WI38 (cell line): Measurements from ENCODE around the gene CELSR1.
A peak's percentile ranks its signal among the peaks of the same experiment; 100 is the strongest.

Experiments
- H3K4me3 ChIP-seq: 2 replicates; pipeline ENCODE4 v1.5.1; 2011; ENCODE audit warnings: low read depth, mild to moderate bottlenecking, control low read depth, low read length
- CTCF ChIP-seq: IDR thresholded peaks from 2 replicates; pipeline ENCODE4 v1.5.1; 2012; ENCODE audit warnings: low read depth, mild to moderate bottlenecking, control low read depth, low read length

Gene CELSR1

GRCh38 chr22:46368422-46368821 is 169.0 kb downstream of the CELSR1 start:
- no peak overlapping the region for H3K4me3 ChIP-seq
- no peak for TF ChIP-seq CTCF

- TF ChIP-seq CTCF, result peak; percentile 79
- no peak overlapping the region for H3K4me3 ChIP-seq
Observed at GRCh38 chr22:46367707-46368191, 169.7 kb downstream of the CELSR1 start.

- H3K4me3 ChIP-seq, result no peak overlapping the region
- TF ChIP-seq CTCF, result no peak
Observed at GRCh38 chr22:46366801-46367706, 170.4 kb downstream of the CELSR1 start.

- no peak overlapping the region for H3K4me3 ChIP-seq
- TF ChIP-seq CTCF, result no peak
Observed at GRCh38 chr22:46366327-46366731, 171.1 kb downstream of the CELSR1 start.

GRCh38 chr22:46365166-46365624 is 172.2 kb downstream of the CELSR1 start:
- no peak overlapping the region for H3K4me3 ChIP-seq
- TF ChIP-seq CTCF, result no peak

GRCh38 chr22:46364341-46365165 is 172.9 kb downstream of the CELSR1 start:
- no peak for TF ChIP-seq CTCF
- H3K4me3 ChIP-seq, result no peak overlapping the region
